Activated CD8-positive, alpha-beta T cell treated with anti-CD3 and anti-CD28 coated beads, Interleukin-2, amount 10 ng/mL, durations not matched to agents 7 days and 5 days (primary cell): Measurements from ENCODE around the gene PPP1R3A. TPM values are rescaled to one million over a fixed set of nuclear protein-coding genes. Genes with fewer than 3 reads are reported as not detected.
"Not testable (repeated sequence)": the region's sequence is repeated elsewhere in the genome, so short reads cannot be mapped to it uniquely, and the experiment has no call there.

ENCODE experiments used
- ATAC-seq: fragments of 150-1000 bp; cut with Tn5 transposase; one replicate; pipeline ENCODE4 v1.10.0; 2021; ENCODE audit warnings: moderate library complexity
- CTCF ChIA-PET: fragments of 350-600 bp; sonication (Branson Sonifier 250); formaldehyde crosslinking; loops from one replicate; lab custom pipeline; 2021; ENCODE audit warnings: antibody characterized with exemption; lab: Charles Lee
- POLR2A ChIA-PET: fragments of 350-600 bp; sonication (Branson Sonifier 250); formaldehyde crosslinking; loops from one replicate; lab custom pipeline; 2021; ENCODE audit warnings: antibody characterized with exemption; lab: Charles Lee
- DNase-seq: peaks from one replicate; pipeline ENCODE4 v3.0.0-alpha.2; 2020
- H3K27ac Mint-ChIP-seq: one replicate; pipeline ENCODE4 v1.8.0; 2021; ENCODE audit warnings: mild to moderate bottlenecking, mixed read lengths
- H3K27me3 Mint-ChIP-seq: one replicate; pipeline ENCODE4 v1.8.0; 2021; ENCODE audit warnings: low read depth, mixed read lengths
- H3K36me3 Mint-ChIP-seq: one replicate; pipeline ENCODE4 v1.8.0; 2021; ENCODE audit warnings: low read depth, mixed read lengths
- H3K4me1 Mint-ChIP-seq: one replicate; pipeline ENCODE4 v1.8.0; 2021; ENCODE audit warnings: low read depth, mixed read lengths
- H3K4me3 Mint-ChIP-seq: one replicate; pipeline ENCODE4 v1.8.0; 2021; ENCODE audit warnings: mild to moderate bottlenecking, mixed read lengths
- H3K9me3 Mint-ChIP-seq: one replicate; pipeline ENCODE4 v1.8.0; 2022; ENCODE audit warnings: mixed read lengths; ENCODE audit not compliant: insufficient read depth
- total RNA-seq, 2 experiments: library from RNA; stranded (reverse); gene quantifications; one replicate each; pipeline ENCODE4 v1.2.3, GENCODE V29; 2021

The PPP1R3A gene, protein sequence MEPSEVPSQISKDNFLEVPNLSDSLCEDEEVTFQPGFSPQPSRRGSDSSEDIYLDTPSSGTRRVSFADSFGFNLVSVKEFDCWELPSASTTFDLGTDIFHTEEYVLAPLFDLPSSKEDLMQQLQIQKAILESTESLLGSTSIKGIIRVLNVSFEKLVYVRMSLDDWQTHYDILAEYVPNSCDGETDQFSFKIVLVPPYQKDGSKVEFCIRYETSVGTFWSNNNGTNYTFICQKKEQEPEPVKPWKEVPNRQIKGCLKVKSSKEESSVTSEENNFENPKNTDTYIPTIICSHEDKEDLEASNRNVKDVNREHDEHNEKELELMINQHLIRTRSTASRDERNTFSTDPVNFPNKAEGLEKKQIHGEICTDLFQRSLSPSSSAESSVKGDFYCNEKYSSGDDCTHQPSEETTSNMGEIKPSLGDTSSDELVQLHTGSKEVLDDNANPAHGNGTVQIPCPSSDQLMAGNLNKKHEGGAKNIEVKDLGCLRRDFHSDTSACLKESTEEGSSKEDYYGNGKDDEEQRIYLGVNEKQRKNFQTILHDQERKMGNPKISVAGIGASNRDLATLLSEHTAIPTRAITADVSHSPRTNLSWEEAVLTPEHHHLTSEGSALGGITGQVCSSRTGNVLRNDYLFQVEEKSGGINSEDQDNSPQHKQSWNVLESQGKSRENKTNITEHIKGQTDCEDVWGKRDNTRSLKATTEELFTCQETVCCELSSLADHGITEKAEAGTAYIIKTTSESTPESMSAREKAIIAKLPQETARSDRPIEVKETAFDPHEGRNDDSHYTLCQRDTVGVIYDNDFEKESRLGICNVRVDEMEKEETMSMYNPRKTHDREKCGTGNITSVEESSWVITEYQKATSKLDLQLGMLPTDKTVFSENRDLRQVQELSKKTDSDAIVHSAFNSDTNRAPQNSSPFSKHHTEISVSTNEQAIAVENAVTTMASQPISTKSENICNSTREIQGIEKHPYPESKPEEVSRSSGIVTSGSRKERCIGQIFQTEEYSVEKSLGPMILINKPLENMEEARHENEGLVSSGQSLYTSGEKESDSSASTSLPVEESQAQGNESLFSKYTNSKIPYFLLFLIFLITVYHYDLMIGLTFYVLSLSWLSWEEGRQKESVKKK
- total RNA-seq: not detected

DNA sequence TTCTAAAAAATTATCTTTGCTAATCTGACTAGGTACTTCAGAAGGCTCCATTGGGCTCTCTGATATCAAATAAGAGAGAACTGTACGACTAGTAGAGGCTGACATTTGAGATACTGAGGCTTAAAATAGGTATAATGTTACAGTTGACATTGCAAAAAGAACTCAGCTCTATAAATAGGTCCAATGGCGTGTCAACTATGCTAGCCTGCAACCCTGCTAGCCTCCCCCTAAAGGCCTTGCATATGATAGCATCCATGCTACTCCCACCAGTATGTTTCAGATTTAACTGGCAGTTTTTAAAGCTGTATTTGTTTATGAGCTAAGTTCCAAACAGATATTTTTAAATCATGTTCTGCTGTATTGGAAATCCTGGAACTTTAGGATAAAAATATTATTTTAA is at the start of gene PPP1R3A:
TSS of gene PPP1R3A (minus strand) at position 64 of the 400 bp plus-strand sequence. CDS start at position 51, 13 bp downstream.
- Mint-ChIP-seq H3K27ac (no peak within 1 kb of the TSS), H3K4me3 (no peak within 1 kb of the TSS), H3K36me3 (no peaks in the 10 kb centered on the region), H3K4me1 (no peaks in the 10 kb centered on the region), H3K27me3 (no peaks in the 10 kb centered on the region), H3K9me3 (no peaks in the 10 kb centered on the region)
- ATAC-seq (no peak), DNase-seq (no peak)
- ChIA-PET POLR2A (no interaction called here), CTCF (no interaction called here)

DNA sequence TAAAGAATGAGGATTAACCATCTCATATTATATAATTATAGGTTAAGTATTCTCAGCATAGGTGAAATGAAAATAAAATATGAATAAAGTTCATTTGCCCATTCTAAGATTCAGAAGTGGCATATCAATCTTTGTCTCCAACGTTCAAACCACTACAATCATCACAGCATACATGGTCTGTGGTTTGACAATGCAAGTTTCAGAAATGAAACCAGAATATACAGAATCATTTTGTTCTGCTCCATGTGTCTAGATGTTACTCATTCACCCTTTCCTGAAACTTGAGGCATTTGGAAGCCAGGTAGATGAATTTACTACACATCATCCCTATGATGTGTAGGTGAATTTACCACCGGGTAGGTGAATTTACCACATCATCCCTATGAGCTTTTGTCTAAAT is 44.5 kb upstream of the PPP1R3A start:
- Mint-ChIP-seq H3K27ac (no peak overlapping the region), H3K4me3 (no peak overlapping the region), H3K36me3 (no peaks in the 10 kb centered on the region), H3K9me3 (peaks cover 14% of the 10 kb centered on the region), H3K4me1 (no peaks in the 10 kb centered on the region), H3K27me3 (no peaks in the 10 kb centered on the region)
- DNase-seq: no peak
- ChIA-PET POLR2A (no interaction called here), CTCF (no interaction called here)
- ATAC-seq: no peak

DNA sequence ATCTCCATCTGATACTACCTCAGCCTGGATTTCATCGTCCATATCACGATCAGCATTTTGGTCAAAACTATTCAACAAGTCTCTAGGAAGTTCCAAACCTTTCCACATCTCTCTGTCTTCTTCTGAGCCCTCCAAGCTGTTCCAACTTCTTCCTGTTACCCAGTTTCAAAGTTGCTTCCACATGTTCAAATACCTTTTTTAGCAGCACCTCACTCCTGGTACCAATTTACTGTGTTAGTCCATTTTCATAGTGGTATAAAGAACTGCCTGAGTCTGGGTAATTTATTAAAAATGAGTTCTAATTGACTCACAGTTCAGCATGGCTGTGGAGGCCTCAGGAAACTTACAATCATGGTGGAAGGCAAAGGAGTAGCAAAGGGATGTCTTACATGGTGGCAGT is 41.1 kb upstream of the PPP1R3A start:
- Mint-ChIP-seq H3K9me3 (peaks cover 17% of the 10 kb centered on the region), H3K36me3 (no peaks in the 10 kb centered on the region), H3K27me3 (no peaks in the 10 kb centered on the region), H3K4me1 (no peaks in the 10 kb centered on the region), H3K27ac (no peak overlapping the region), H3K4me3 (no peak overlapping the region)
- CTCF ChIA-PET: no interaction called here
- POLR2A ChIA-PET: no interaction called here
- ATAC-seq (no peak), DNase-seq (no peak)

DNA sequence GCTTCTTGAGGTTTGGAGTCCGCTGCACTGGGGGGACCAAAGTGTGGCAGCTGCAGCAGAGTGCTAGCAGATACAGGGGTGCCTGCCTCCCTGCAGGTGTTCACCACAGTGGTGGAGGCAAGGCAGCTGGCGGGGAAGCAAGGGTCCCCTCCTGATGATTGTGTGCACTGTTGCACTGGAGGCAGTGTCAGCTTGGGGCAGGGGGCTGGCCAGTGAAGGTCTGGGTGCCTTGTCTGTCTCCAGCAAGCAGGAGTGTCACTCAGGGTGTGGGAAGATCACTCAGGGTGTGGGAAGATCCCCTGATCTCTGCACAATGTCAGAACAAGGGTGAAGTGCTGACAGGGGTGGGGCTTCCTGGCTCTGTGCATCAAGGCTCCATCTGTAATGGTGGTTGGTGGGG is 36.3 kb upstream of the PPP1R3A start:
- CTCF ChIA-PET: no interaction called here

DNA sequence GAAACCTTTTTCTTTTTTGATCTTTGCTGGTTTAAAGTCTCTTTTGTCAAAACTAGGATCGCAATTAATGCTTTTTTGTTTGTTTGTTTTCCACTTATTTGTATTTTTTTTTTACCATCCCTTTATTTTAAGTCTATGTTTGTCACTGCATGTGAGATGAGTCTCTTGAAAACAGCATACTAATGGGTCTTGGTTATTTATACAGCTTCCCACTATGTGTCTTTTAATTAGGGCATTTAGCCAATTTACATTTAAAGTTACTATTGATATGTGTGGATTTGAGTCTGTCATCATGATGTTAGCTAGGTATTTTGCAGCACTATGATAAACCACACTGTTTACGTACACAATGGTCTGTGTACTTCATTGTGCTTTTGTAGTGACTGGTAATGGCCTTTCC is 34.7 kb upstream of the PPP1R3A start:
- ChIA-PET POLR2A (no interaction called here), CTCF (no interaction called here)
- H3K27ac Mint-ChIP-seq: no peak overlapping the region
- no peak for DNase-seq
- no peak for ATAC-seq
- peaks cover 13% of the 10 kb centered on the region for H3K9me3 Mint-ChIP-seq
- no peaks in the 10 kb centered on the region for H3K36me3 Mint-ChIP-seq
- no peaks in the 10 kb centered on the region for H3K27me3 Mint-ChIP-seq
- no peak overlapping the region for H3K4me3 Mint-ChIP-seq
- no peaks in the 10 kb centered on the region for H3K4me1 Mint-ChIP-seq

More for the DNA sequence above, 36.3 kb upstream of the PPP1R3A start:
- DNase-seq (no peak), ATAC-seq (no peak)
- H3K4me3 Mint-ChIP-seq: no peak overlapping the region
- no peak overlapping the region for H3K27ac Mint-ChIP-seq
- H3K4me1 Mint-ChIP-seq: no peaks in the 10 kb centered on the region
- no peaks in the 10 kb centered on the region for H3K36me3 Mint-ChIP-seq
- no peaks in the 10 kb centered on the region for H3K27me3 Mint-ChIP-seq
- peaks cover 22% of the 10 kb centered on the region for H3K9me3 Mint-ChIP-seq
- POLR2A ChIA-PET: no interaction called here

DNA sequence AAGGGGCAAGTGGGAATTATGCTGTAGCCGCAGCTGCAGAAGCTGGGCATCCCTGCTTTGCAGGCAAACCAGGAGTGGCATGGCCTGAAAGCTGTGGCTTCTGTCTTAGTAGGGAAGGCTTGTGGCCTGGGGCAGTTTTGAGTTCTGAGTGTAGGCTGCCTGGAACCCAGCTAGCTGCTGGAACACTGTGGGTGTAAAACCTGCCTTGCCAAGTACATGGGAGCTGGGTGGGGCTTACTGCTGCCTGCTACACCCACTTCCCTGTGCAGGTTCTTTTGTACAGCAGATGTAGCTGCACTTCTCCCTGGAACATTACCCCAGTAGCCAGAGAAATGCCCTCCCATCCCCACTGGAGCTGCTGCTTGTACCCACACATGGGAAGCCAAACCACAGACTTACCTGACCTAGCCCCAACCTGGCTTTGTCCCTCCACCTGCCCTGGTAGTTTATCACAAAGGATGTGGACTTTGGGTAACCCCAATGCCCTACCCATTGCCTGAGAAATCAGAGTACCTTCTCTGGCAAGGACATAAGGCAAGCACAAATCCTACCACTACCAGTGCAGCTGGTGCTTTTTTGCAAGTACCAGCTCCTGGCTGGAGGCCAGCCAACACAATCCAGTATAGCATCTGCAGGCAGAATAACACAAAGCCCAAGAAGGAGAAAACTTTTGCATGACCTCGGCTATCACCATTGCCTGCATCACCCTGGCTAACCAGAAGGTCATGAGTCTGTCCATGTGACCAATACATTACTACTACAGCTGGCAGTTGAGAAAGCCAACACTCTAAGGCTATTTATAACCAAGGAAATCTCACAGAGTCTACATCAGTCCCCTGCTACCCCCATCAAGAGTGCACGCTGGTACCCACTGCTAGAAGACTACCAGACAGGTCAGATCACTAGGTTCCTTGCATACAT is 26.5 kb upstream of the PPP1R3A start:
- CTCF ChIA-PET: no interaction called here
- Mint-ChIP-seq H3K27me3 (no peaks in the 10 kb centered on the region), H3K4me3 (no peak overlapping the region), H3K4me1 (no peaks in the 10 kb centered on the region), H3K36me3 (no peaks in the 10 kb centered on the region), H3K27ac (no peak overlapping the region), H3K9me3 (no peaks in the 10 kb centered on the region)
- no peak for DNase-seq
- POLR2A ChIA-PET: no interaction called here
- no peak for ATAC-seq

DNA sequence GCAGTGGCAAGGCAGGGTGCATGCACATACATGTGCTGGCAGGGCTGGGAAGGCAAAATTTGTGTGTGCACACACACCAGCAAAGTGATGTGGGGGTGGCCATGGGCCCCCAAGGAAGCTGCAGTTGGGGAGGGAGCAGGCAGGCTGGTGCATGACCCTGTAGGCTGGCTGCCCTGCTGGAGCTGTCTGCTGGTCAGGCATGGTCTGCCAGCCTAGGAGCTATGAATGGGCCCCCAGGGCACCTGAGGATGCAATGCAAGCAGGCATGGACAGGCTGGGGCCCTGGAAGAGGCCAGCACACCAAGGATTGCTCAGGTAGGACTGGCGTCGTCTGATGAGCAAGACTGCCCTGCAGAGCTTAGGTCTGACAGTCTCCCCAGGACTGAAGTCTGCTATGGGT is 18.2 kb upstream of the PPP1R3A start:
- Mint-ChIP-seq H3K27me3 (no peaks in the 10 kb centered on the region), H3K36me3 (no peaks in the 10 kb centered on the region), H3K4me3 (no peak overlapping the region), H3K27ac (no peak overlapping the region), H3K9me3 (no peaks in the 10 kb centered on the region), H3K4me1 (no peaks in the 10 kb centered on the region)
- DNase-seq (no peak), ATAC-seq (no peak)
- ChIA-PET POLR2A (no interaction called here), CTCF (no interaction called here)

DNA sequence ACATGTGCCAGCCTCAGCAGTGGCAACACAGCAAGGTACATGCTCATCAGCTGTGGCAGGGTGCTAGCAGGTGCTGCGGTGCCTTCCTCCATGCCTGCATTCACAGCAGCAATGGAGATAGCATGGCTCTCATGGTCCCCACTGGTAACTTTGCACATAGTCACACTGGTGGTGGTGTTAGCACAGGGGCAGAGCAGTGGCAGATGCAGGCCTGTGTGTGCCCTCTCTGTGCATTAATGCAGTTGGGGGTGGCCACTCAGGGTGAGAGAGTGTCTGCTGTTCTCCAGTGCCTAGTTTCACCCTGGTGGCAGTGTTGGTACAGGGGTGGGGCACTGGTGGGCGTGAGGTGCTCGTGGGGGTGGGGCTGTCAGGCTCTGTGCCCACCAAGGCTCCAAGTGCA is 17.7 kb upstream of the PPP1R3A start:
- ChIA-PET CTCF (no interaction called here), POLR2A (no interaction called here)
- Mint-ChIP-seq H3K27me3 (no peaks in the 10 kb centered on the region), H3K36me3 (no peaks in the 10 kb centered on the region), H3K4me3 (no peak overlapping the region), H3K9me3 (no peaks in the 10 kb centered on the region), H3K4me1 (no peaks in the 10 kb centered on the region), H3K27ac (no peak overlapping the region)
- no peak for DNase-seq
- ATAC-seq: no peak

DNA sequence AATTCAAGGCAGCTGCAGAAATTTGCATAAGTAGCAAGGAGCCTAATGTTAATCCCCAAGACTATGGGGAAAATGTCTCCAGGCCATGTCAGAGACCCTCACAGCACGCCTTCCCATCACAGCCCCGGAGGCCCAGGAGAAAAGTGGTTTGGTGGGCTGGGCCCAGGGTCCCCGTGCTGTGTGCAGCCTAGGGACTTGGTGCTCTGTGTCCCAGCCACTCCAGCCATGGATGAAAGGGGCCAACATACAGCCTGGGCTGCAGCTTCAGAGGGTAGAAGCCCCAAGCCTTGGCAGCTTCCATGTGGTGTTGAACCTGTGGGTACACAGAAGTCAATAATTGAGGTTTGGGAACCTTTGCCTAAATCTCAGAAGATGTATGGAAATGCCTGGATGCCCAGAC is 10.6 kb upstream of the PPP1R3A start:
- DNase-seq, H3K4me3 Mint-ChIP-seq, H3K27ac Mint-ChIP-seq, H3K27me3 Mint-ChIP-seq, H3K9me3 Mint-ChIP-seq, CTCF ChIA-PET, POLR2A ChIA-PET, H3K36me3 Mint-ChIP-seq, ATAC-seq, H3K4me1 Mint-ChIP-seq: not testable (repeated sequence)

DNA sequence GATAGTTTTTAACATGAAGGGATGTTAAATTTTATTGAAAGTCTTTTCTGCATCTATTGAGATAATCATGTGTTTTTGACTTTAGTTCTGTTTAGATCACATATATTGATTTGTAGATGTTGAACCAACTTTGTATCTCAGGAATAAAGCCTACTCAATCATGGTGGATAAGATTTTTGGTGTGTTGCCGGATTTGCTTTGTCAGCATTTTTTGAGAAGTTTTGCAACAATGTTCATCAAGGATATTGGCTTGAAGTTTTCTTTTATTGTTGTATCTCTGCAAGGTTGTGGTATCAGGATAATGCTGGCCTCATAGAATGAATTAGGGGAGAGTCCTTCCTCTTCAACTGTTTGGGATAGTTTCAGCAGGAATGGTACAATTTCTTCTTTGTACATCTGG is 9.3 kb upstream of the PPP1R3A start:
- no peaks in the 10 kb centered on the region for H3K27me3 Mint-ChIP-seq
- DNase-seq (no peak), ATAC-seq (no peak)
- ChIA-PET POLR2A (no interaction called here), CTCF (no interaction called here)
- no peaks in the 10 kb centered on the region for H3K9me3 Mint-ChIP-seq
- no peak overlapping the region for H3K27ac Mint-ChIP-seq
- no peak overlapping the region for H3K4me3 Mint-ChIP-seq
- no peaks in the 10 kb centered on the region for H3K4me1 Mint-ChIP-seq
- H3K36me3 Mint-ChIP-seq: no peaks in the 10 kb centered on the region

DNA sequence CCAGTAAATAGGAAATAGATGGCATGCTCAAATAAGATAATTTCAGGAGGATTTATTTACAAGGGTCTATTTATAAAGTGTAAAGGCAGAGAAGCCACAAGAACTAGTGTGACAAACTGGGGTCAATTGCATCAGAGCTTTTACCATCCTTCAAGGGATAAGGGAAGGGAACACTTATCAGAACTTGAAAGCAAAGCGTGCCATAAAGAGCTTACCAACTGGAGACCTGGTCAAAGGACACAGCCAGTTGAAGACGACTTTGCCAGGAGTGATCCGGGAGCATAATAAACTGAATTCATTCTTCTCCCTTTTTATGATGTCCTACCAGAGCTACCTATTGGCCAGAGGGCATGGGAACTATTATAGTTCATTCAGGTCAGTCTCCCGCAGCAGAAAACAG is 3.2 kb upstream of the PPP1R3A start:
- ATAC-seq: no peak
- no peak overlapping the region for H3K27ac Mint-ChIP-seq
- H3K4me3 Mint-ChIP-seq: no peak overlapping the region
- no peak for DNase-seq
- no peaks in the 10 kb centered on the region for H3K27me3 Mint-ChIP-seq
- CTCF ChIA-PET: no interaction called here
- POLR2A ChIA-PET: no interaction called here
- no peaks in the 10 kb centered on the region for H3K4me1 Mint-ChIP-seq
- no peaks in the 10 kb centered on the region for H3K36me3 Mint-ChIP-seq
- no peaks in the 10 kb centered on the region for H3K9me3 Mint-ChIP-seq
